Stimulated activated CD4-positive, alpha-beta T cell treated with anti-CD3 and anti-CD28 coated beads, Interleukin-15, amount 100 ng/mL, for 1 hour (primary cell): ENCODE measurements around the gene GNL3.

ENCODE experiments used
- DNase-seq, 2 donors: peaks; one replicate each; pipeline ENCODE4 v3.0.0-alpha.2; 2020; ENCODE audit warnings: low read depth in 1 of 2, low spot score in 1 of 2

Gene GNL3

GRCh38 chr3:52688266-52688665, 2.4 kb downstream of the GNL3 start:
- no peak for DNase-seq

DNA sequence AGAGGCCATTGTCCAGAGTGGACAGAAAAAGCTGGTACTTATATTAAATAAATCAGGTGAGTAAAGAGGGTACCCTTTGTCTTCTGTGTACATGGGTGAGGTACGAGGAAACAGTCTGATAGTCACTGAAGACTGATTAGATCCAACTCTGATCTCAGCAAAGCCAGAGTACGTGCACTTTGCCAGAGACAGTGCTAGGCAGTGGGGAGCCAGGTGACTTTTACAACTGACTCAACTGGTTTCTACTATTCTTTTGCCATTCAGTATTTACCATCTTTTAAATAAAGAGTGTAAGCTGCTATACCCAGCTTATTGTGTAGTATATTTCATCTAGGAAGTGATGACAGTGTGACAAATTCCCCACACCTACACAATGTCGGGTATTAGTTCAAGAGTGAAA, 3.3 kb downstream of the GNL3 start:
- DNase-seq, result no peak

- no peak for DNase-seq
These were observed 4.7 kb downstream of the GNL3 start for GRCh38 chr3:52690560-52690959.

DNA sequence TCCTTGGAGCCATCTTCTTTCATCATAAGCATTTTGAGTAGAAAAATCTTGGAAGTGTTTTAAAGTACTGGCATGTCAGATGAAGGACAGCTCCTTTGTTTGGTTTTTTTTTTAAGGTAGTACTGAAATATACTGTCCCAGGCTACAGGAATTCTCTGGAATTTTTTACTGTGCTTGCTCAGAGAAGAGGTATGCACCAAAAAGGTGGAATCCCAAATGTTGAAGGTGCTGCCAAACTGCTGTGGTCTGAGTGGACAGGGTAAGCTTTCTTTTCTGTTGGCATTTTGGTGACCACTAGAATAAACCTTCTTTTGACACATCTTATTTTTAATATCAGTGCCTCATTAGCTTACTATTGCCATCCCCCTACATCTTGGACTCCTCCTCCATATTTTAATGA, 7.2 kb downstream of the GNL3 start:
- DNase-seq, result no peak

DNA sequence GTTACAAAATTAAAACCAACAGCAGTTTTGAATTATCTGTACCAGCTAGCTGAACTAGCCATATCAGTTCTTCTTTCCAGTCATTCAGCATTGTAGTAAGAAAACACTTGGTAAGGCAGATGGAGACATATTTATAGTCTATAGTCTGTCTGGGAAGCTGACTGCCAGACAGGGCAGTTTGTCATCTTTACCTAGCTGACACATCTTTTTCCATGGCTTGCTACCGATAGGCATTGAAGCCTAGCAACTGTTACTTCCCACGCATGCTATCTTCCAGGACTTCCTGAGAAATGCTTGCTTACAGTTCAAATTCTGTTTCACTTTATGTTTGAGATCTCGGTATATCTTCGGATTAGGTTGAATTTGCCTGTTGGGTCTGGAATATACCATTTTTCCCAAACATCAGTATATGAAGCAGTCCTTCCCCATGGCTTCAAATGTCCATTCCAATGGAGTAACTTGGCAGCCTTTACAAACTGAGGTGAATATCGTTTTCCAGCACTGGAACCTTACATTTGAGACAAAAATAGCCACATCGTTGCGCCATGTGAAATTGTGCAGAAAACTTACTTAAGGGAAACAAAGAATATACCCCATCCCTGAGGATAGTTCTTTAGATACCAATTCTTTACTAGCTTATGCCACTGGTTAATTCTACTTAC, 8.8 kb downstream of the GNL3 start:
- DNase-seq, result no peak

DNA sequence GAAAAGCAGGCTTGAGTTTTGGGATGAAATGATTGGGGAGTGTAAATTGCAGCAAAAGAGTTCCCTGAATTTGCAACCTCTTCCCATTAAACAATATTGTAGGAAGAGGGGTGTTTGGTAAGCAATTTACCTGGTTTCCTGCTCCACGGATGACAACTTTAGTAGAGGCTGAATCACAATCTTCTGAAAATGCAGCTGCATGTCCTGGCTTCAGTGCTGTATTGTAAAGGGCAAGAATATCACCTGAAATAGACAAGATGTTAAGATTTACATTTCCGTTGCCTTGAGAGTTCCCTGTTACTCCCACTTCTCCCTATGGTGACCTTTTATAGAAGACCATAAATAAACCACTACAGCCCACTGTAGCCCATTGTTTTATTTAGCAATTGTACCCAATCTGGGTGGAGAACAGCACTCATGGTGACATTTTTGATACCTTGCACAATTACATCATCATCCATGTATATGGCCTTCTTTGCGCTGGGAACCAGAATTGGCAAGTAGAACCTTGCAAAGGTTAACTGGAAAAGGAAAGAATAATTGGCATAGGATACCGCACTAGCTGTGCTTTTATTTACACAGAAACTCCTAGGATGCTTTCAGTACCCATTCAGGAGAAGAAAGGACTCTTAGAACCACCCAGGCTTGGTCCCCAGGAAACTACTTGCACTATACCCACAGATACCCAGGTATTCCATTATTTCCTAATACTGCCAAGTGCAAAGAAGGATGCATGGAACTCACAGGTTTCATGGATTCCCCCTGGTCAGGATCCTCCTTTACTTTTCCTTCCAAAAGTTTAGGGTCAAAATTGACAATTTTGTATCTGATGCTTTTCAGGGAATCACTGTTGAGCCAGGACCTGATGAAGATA, 10.2 kb downstream of the GNL3 start:
- DNase-seq, result no peak

DNA sequence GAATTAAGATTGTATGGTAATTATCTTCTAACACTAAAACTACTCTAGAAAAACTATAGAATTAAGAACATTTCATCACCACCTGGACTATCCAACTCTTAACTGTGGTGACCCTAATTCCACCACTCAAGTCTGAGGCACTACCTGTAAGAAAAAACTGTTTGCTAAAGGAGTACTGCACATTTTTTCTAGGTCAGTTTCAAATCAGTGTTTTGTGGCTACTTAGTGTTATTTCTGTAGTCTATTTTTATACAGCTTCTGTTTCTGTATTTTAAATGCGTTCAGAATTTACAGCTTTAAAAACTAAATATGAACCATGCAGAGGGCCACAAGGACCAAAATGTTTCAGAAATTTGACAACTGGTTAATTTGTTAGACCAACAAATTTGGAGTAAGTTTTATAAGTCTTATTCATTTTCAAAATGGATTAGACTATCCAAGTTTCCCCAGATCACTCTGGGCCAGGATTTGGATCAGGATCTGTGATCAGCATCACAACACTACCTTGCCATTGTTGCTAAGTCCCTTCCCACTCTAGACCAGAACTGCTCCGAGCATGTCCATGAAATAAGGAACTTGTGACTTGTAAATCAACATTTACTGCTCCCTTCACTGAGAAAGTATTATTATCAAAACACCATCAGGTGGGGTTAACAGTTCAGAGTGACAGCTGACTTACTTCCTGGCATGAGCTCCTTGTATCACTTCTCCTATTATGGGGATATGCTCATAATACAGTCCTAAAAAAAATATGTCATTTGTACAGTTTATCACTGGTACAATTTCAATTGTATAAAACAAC, 11.2 kb downstream of the GNL3 start:
- no peak for DNase-seq

DNA sequence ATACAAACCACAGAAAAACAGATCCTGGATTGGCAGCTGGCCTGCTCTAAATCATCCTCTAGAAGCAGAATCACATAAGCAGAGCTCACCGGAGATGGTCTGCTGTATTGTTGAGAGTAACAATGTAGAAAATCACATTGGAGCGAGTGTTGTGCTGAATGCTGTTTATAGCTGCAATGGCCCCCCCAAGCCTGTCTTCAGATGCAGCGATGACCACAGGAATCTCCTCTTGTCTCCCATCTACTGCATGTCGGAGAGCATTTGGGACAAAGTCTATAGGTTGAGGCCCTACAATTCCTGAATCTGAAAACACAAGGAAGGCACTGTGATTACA, 11.8 kb downstream of the GNL3 start:
- no peak for DNase-seq

GRCh38 chr3:52703341-52703740, 17.5 kb downstream of the GNL3 start:
- DNase-seq, result no peak

DNA sequence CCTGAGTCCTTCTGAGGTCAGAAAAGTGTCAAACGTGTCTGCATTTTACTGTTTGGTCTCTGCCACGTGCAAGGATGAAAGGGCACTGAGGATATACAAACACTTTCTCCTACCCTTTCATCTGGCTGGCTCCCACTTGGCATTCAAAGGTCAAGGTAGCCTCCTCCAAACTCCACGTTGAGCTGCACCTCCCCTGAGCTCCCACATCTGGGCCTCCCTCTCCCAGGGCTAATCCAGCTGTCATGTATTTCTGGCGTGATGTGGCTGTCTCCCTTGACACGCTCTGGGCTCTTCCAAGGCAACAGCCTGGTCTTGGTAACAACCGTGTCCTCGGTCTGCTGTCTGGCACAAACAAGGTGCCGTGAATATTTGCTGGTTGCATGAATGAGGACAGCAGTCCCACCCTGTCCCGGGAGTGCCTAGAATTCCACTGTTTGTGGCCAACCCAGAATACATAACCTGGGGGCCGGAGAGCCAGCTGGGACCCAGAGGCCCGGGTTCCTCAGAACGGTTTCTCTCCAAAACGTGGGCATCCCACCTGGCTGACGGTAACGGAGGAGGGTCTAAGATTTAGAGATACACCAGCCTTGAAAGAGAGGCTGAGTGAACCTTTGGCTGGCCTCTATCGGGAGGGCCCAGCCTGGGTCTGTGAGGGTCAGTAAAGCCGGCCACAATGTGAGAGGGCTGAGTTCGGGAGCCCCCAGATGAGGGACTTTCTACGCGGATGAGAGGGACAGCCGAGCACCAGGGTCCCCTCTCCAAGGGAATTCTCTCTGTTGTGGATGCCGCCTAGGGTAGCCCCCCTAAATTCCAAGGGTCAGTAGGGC, 19.0 kb downstream of the GNL3 start:
- no peak for DNase-seq

DNA sequence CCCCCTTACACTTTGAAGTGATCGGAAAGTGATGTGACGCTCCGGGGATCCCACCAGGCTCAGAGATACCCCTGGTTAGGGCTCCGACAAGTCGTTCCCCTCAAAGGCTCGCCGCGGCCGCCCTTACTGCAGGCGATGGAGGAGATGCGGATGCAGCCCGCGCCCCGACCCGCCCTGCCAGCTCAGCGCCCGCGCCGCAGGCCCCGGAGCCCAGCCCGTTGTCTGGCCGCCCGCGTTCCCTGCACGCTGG, 19.5 kb downstream of the GNL3 start:
- DNase-seq, result no peak

DNA sequence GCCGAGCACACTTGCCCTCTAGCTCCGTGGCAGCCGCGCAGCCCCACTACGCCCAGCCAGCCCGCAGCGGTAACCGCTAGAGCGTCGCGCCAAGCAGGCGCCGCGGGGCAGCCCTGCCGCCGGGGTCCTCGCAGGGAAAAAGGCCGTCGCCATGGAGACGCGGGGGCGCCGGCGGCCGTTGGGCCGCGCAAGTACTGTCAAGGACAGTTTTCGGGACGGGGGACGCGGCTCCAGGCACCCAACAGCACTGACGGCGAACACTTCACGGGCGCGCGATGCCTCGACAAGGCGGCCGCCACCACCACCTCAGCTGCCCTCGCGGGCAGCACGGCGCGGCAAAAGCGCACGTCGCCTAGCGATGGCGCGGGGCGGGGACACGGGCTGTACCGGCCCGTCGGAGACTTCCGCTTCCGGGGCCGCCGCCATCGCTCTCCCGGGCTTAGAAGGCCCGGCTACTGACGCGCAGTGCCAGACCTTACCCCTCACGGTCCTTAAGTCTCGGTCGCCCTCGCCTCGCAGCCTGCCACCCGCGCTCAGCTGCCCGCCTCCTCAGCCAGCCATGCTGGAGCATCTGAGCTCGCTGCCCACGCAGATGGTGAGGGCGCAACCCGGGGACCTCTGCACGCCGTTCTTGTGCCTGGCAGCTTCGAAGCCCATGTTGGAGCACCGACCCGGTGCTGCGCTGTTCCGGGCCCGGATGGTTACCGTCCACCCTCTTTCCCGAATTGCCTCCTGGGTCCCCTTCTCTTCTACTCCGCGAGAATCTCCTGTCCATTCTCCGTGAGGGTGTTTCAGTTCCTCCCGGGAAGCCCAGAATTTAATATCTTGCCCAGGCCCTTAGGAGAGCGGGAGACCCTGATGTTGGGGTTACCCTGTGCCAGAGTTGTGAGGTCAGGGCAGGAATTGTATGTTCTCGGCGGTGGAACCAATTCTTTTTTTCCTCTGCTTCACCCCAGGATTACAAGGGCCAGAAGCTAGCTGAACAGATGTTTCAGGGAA, 20.2 kb downstream of the GNL3 start, which contains the start of the genes GLT8D1 and SPCS1:
Gene GLT8D1 (minus strand): TSS at position 104 of the 999 bp plus-strand sequence. CDS start 5,331 bp downstream, outside the sequence.
Gene SPCS1 (plus strand): TSS at position 419 of the 999 bp plus-strand sequence. CDS start 141 bp downstream, at position 560.
- DNase-seq, result peak; percentile 76 to 78

GRCh38 chr3:52707585-52707984, 21.8 kb downstream of the GNL3 start:
- DNase-seq, result no peak

DNA sequence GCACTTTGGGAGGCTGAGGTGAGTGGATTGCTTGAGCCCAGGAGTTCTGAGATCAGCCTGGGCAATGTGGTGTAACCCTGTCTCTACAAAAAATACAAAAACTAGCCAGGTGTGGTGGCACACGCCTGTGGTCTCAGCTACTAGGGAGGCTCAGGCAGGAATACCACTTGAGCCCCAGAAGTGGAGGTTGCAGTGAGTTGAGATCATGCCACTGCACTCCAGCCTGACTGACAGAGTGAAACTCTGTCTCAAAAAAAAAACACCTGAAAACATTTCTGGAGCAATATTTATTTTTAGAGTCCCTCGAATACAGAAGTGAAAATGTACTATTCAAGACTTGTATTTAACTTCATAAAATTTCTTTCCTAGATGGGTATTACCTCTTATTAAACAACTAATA, 24.7 kb downstream of the GNL3 start:
- DNase-seq, result no peak

DNA sequence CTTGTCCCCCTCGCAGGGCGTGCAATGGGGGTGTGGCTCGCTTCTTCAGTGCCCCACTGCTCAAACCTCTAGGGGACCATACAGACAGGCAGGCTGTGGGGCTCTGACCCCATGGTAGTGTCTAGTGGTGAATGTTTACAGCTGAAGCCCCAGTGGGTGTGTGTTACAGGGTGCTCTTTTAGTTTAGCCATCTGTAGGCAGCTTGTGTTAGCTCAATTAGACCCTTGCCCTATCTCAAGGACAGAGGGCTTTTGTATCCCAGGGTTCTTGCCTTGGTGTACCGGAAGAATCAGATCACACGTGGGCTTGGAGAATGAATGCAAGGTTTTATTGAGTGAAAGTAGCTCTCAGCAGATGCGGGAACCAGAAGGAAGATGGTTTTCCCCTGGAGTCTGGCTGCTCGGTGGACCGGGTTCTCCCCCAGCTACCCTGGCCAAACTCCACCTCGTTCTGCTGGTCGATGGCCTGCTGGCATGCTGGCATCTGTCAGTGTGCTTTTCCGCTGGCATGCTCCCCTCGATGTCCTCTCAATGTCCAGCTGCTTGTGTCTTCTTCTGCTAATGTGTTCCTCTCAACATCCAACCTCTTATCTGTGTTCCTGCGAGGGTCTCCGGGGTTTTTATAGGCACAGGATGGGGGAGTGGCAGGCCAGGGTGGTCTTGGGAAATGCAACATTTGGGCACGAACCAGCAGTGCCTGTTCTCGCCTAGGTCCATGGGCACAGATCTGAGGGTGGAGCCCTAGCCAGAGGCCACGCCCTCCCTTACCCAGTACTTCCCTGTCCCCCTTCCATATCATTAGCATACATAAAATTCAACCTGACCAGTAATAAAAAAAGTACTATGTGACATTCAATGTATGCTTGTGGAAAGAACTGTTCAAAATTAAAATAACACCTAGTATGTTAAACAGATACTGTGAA, 26.7 kb downstream of the GNL3 start:
- no peak for DNase-seq

- DNase-seq, result no peak
These were observed 28.8 kb downstream of the GNL3 start for GRCh38 chr3:52714335-52715302.

GRCh38 chr3:52715714-52716305, 30.0 kb downstream of the GNL3 start:
- DNase-seq, result no peak
